DND-41 (cell line): ENCODE measurements around the gene PPAN.

ENCODE experiments used
- CTCF ChIP-seq: IDR thresholded peaks from 2 replicates; pipeline ENCODE4 v1.5.1; 2012; ENCODE audit warnings: borderline replicate concordance, low read length, moderate library complexity, mild to moderate bottlenecking; ENCODE audit not compliant: poor library complexity, severe bottlenecking; ENCODE audit errors: extremely low read depth
- EZH2 ChIP-seq: IDR thresholded peaks from 3 replicates; pipeline ENCODE4 v1.6.1; 2012; ENCODE audit warnings: borderline replicate concordance, low read depth, mild to moderate bottlenecking, moderate library complexity, low read length, inconsistent platforms; ENCODE audit not compliant: severe bottlenecking

GRCh38 chr19:10110972-10111317, 4.8 kb downstream of the PPAN start:
- TF ChIP-seq CTCF = no peak
- TF ChIP-seq EZH2 = no peak
